Cardiac septum (tissue), 1 donor: ENCODE results near the gene C19orf67. TPM values are rescaled to one million over a fixed set of nuclear protein-coding genes. Genes with fewer than 3 reads are reported as not detected.
"Not testable (repeated sequence)": the region's sequence is repeated elsewhere in the genome, so short reads cannot be mapped to it uniquely, and the experiment has no call there.

Source experiments
- DNase-seq: peaks from one replicate; pipeline ENCODE4 v3.0.0-alpha.2; 2020; ENCODE audit warnings: low spot score
- intact Hi-C: fragments of 100-400 bp; cut with DNase I; formaldehyde crosslinking; loops from one replicate; pipeline ENCODE4 v1.14.0; 2022
- total RNA-seq: library from RNA; stranded (reverse); fragmentation: NEBNext Ultra II Directional; extraction: Animal tissue kit (Norgen Biotek cat#: 25700); gene quantifications from one replicate; pipeline ENCODE4 v1.2.1, GENCODE V29; 2021
- donor health status: DM: no; HTN: no; CAD: no.

The C19orf67 gene
- total RNA-seq, 1 donor from 2014 or later = not detected

- not testable (repeated sequence) for DNase-seq
- intact Hi-C loops = loop anchor here (10.0 kb wide), 1 partner anchor 158 kb away; no protein-coding TSS in a partner anchor
These were observed 42.6 kb downstream of the C19orf67 start for GRCh38 chr19:14042659-14043608.

DNA sequence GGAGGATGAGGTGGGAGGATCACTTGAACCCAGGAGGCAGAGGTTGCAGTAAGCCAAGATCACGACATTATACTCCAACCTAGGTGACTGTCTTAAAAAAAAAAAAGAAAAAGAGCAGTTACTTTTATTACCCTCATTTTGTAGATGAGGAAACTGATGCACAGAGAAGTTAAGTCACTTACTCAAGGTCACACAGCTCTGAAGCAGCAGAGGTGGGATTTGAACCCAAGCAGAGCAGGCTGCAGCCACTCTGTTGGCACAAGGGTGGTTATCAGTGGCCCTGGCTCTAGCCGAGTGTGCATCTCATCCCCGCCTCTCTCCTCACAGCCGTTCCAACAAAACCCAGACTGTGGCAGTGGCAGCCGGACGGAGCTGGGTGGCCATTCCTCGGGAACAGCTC lies 46.4 kb downstream of the C19orf67 start:
- intact Hi-C loops = no loop called here
- no peak for DNase-seq

- intact Hi-C loops = loop anchor here (1.0 kb wide), 1 partner anchor 11 kb away; no protein-coding TSS in a partner anchor
These were observed 49.9 kb downstream of the C19orf67 start for GRCh38 chr19:14035706-14036105.

DNA sequence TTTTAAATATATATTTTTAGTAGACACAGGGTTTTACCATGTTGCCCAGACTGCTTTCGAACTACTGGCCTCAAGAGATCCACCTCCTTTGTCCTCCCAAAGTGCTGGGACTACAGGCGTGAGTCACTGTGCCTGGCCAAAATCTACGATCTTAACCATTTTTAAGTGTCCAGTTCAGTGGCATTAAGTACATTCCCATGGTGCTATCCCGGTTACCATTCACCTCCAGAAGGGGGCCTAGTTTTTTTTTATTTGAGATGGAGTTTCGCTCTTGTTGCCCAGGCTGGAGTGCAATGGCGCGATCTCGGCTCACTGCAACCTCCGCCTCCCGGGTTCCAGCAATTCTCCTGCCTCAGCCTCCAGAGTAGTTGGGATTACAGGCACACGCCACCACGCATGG lies 50.4 kb downstream of the C19orf67 start:
- DNase-seq, intact Hi-C loops: not testable (repeated sequence)

More at GRCh38 chr19:14035706-14036105, 49.9 kb downstream of the C19orf67 start:
- no peak for DNase-seq

GRCh38 chr19:14033946-14034345 lies 51.6 kb downstream of the C19orf67 start:
- DNase-seq = no peak
- intact Hi-C loops = no loop called here

DNA sequence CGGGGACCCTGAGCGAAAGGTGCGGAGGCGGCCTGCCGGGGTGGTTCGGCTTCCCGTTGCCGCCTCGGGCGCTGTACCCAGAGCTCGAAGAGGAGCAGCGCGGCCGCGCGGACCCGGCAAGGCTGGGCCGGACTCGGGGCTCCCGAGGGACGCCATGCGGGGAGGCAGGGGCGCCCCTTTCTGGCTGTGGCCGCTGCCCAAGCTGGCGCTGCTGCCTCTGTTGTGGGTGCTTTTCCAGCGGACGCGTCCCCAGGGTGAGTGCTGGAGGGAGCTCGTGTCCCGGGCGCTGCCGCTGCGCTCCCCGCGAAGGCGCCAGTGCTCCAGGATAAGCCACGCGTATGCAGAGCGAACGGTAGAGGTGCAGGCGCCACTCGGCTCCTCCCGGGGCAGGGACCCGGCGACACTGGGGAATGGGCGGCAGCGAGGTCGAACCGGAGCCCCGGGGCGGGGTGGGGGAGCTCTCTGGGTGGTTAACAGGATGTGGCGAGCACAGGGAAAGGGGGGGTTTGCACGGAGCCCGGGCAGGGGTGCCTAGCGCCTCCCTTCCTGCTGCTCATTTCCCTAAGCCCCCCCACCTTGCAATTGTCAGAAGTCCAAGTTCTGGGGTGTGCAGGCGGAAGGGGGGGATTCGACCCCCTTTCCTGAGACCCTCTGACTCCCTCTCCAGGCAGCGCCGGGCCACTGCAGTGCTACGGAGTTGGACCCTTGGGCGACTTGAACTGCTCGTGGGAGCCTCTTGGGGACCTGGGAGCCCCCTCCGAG lies 53.7 kb downstream of the C19orf67 start, which contains the start of gene IL27RA:
IL27RA (plus strand) TSS at position 44 of the 762 bp plus-strand sequence; CDS start at position 155, 111 bp downstream.
- peak; percentile 83 for DNase-seq
- intact Hi-C loops = no loop called here

Other genes with a start within 250 kb of the C19orf67 start
- gene NANOS3, start 208.6 kb downstream of the C19orf67 start, total RNA-seq = 0.78 TPM
- 0.35 TPM for gene BRME1, start 179.7 kb downstream of the C19orf67 start, total RNA-seq
- gene CC2D1A, start 179.6 kb downstream of the C19orf67 start, total RNA-seq = 19.5 TPM
- gene PODNL1, start 147.4 kb downstream of the C19orf67 start, total RNA-seq = 3.5 TPM
- 17.0 TPM for gene DCAF15, start 133.3 kb downstream of the C19orf67 start, total RNA-seq
- 13.4 TPM for gene RFX1, start 79.5 kb downstream of the C19orf67 start, total RNA-seq
- gene RLN3, start 57.6 kb downstream of the C19orf67 start, total RNA-seq = not detected
- 3.0 TPM for gene IL27RA, start 54.0 kb downstream of the C19orf67 start, total RNA-seq
- 0.46 TPM for gene PALM3, start 23.7 kb downstream of the C19orf67 start, total RNA-seq
- gene MISP3, start 13.0 kb downstream of the C19orf67 start, total RNA-seq = 7.9 TPM
- gene SAMD1, start 5.0 kb upstream of the C19orf67 start, total RNA-seq = 41.8 TPM
- gene PRKACA, start 32.0 kb upstream of the C19orf67 start, total RNA-seq = 487 TPM
- 0.70 TPM for gene ASF1B, start 50.8 kb upstream of the C19orf67 start, total RNA-seq
- 7.9 TPM for gene ADGRL1, start 120.4 kb upstream of the C19orf67 start, total RNA-seq